Mesenchymal stem cell (in vitro differentiated cells and primary cell): ENCODE data around the gene DEPDC5.
A peak's percentile ranks its signal among the peaks of the same experiment; 100 is the strongest.

Experiments
- DNase-seq: peaks from one replicate; pipeline ENCODE4 v3.0.0-alpha.2; 2013
- H2AFZ ChIP-seq: one replicate; pipeline ENCODE4 v1.6.1; 2013; ENCODE audit warnings: low read depth, mild to moderate bottlenecking, control low read depth, inconsistent platforms, low read length, moderate library complexity
- H2AK5ac ChIP-seq: 2 replicates; pipeline ENCODE4 v1.6.1; 2013; ENCODE audit warnings: low read length, moderate library complexity, mild to moderate bottlenecking, inconsistent platforms; ENCODE audit not compliant: severe bottlenecking
- H2BK120ac ChIP-seq: one replicate; pipeline ENCODE4 v1.6.1; 2013; ENCODE audit warnings: low read depth, mild to moderate bottlenecking, inconsistent platforms, low read length, moderate library complexity
- H2BK12ac ChIP-seq, 2 experiments: one replicate each; pipeline ENCODE4 v1.6.1; 2013; ENCODE audit warnings: inconsistent platforms in 2 of 2, low read length in 2 of 2, mild to moderate bottlenecking in 2 of 2, moderate library complexity in 2 of 2, control low read depth in 1 of 2
- H2BK15ac ChIP-seq: one replicate; pipeline ENCODE4 v1.6.1; 2013; ENCODE audit warnings: mild to moderate bottlenecking, low read depth, inconsistent platforms; ENCODE audit not compliant: poor library complexity, severe bottlenecking
- H2BK5ac ChIP-seq: 2 replicates; pipeline ENCODE4 v1.6.1; 2013; ENCODE audit warnings: low read depth, mild to moderate bottlenecking, low read length, control low read depth, inconsistent platforms; ENCODE audit not compliant: poor library complexity, severe bottlenecking
- H3K14ac ChIP-seq, 2 experiments: one replicate each; pipeline ENCODE4 v1.6.1; 2013; ENCODE audit warnings: inconsistent platforms in 2 of 2, low read length in 2 of 2, control low read depth in 1 of 2, mild to moderate bottlenecking in 1 of 2, moderate library complexity in 1 of 2
- H3K18ac ChIP-seq, 2 experiments: one replicate each; pipeline ENCODE4 v1.6.1; 2013; ENCODE audit warnings: inconsistent platforms in 2 of 2, low read length in 2 of 2, control low read depth in 1 of 2, low read depth in 1 of 2, mild to moderate bottlenecking in 1 of 2
- H3K23ac ChIP-seq, 2 experiments: one replicate each; pipeline ENCODE4 v1.6.1; 2013; ENCODE audit warnings: inconsistent platforms in 2 of 2, low read length in 2 of 2, mild to moderate bottlenecking in 2 of 2, moderate library complexity in 2 of 2, control low read depth in 1 of 2
- H3K27ac ChIP-seq: 2 replicates; pipeline ENCODE4 v1.5.1; 2013; ENCODE audit warnings: mild to moderate bottlenecking, moderate library complexity, low read length, control low read depth, inconsistent platforms; ENCODE audit not compliant: poor library complexity, severe bottlenecking
- H3K27me3 ChIP-seq, 2 experiments: 2 replicates each; pipeline versions ENCODE4 v1.6.1 to v1.7.0; 2013; ENCODE audit warnings: low read length in 2 of 2, mild to moderate bottlenecking in 2 of 2, moderate library complexity in 2 of 2, control low read depth in 1 of 2, inconsistent platforms in 1 of 2; ENCODE audit not compliant: control insufficient read depth in 1 of 2, insufficient read depth in 1 of 2
- H3K36me3 ChIP-seq, 2 experiments: 2 replicates each; pipeline versions ENCODE4 v1.6.1 to v1.7.0; 2013; ENCODE audit warnings: low read length in 2 of 2, control low read depth in 1 of 2, inconsistent platforms in 1 of 2, low read depth in 1 of 2, mild to moderate bottlenecking in 1 of 2; ENCODE audit not compliant: insufficient read depth in 2 of 2, control insufficient read depth in 1 of 2
- H3K4ac ChIP-seq, 2 experiments: one replicate each; pipeline ENCODE4 v1.6.1; 2013; ENCODE audit warnings: inconsistent platforms in 2 of 2, low read length in 2 of 2, mild to moderate bottlenecking in 2 of 2, moderate library complexity in 2 of 2, control low read depth in 1 of 2, low read depth in 1 of 2
- H3K4me1 ChIP-seq: 2 replicates; pipeline ENCODE4 v1.6.1; 2013; ENCODE audit warnings: low read depth, low read length, control low read depth; ENCODE audit not compliant: control insufficient read depth, insufficient read depth
- H3K4me2 ChIP-seq: 2 replicates; pipeline ENCODE4 v1.6.1; 2013; ENCODE audit warnings: low read length, mild to moderate bottlenecking, inconsistent platforms; ENCODE audit not compliant: poor library complexity, severe bottlenecking
- H3K4me3 ChIP-seq, 2 experiments: 2 replicates each; pipeline versions ENCODE4 v1.5.1 to v1.7.0; 2013; ENCODE audit warnings: low read length in 2 of 2, mild to moderate bottlenecking in 2 of 2, control low read depth in 1 of 2, low read depth in 1 of 2; ENCODE audit not compliant: insufficient read depth in 1 of 2
- H3K79me1 ChIP-seq: replicated peaks from 2 replicates; pipeline ENCODE4 v1.6.1; 2013; ENCODE audit warnings: mild to moderate bottlenecking, control low read depth, low read length, inconsistent platforms; ENCODE audit not compliant: poor library complexity, severe bottlenecking
- H3K9ac ChIP-seq: 2 replicates; pipeline ENCODE4 v1.7.0; 2013; ENCODE audit warnings: mild to moderate bottlenecking, low read length, moderate library complexity
- H3K9me3 ChIP-seq: 2 replicates; pipeline ENCODE4 v1.7.0; 2013; ENCODE audit warnings: mild to moderate bottlenecking, low read length; ENCODE audit not compliant: control insufficient read depth
- H4K8ac ChIP-seq: one replicate; pipeline ENCODE4 v1.6.1; 2013; ENCODE audit warnings: inconsistent platforms, mild to moderate bottlenecking, low read length, moderate library complexity
- H4K91ac ChIP-seq: one replicate; pipeline ENCODE4 v1.6.1; 2013; ENCODE audit warnings: mild to moderate bottlenecking, low read length, inconsistent platforms
- WGBS: methylation state at CpG from one replicate; pipeline ENCODE4 v1.1.7; 2013; ENCODE audit warnings: mixed read lengths; 5-methylcytosine and 5-hydroxymethylcytosine counted together

Gene DEPDC5

DNA sequence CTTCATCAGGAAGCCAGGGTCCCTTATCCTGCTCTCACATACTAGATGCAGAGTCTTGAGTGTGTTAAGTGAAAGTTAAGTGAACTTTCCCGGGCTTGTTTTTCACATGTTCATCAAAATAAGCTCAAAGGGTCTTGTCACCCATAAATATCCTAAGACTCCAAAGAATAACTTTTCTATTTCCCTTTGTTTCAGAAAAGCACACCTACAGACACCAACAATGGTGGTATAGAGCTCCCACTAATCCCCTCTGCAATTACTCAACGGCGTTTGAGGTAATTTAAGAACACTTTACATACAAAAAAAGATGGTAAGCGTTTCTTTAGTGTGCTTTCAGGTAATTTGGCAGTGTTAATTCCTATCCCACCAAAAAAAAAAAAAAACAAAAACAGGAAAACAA is 6.4 kb upstream of the DEPDC5 start:
- H3K4me1 ChIP-seq = peaks cover 4% of the 10 kb centered on the region
- no peak overlapping the region for H4K8ac ChIP-seq
- H2BK15ac ChIP-seq = no peak overlapping the region
- no peak overlapping the region for H3K14ac ChIP-seq
- 100% methylated on average over 2 of the region's 4 CpGs for WGBS
- H3K9ac ChIP-seq = peak overlapping the region; percentile 99
- H3K18ac ChIP-seq = no peak overlapping the region
- H3K36me3 ChIP-seq = peaks cover 5 to 6% of the 10 kb centered on the region in 2 experiments
- H3K27ac ChIP-seq = no peak overlapping the region
- no peak overlapping the region for H2BK12ac ChIP-seq
- no peaks in the 10 kb centered on the region for H3K27me3 ChIP-seq
- no peak overlapping the region for H3K23ac ChIP-seq
- DNase-seq = no peak
- H3K9me3 ChIP-seq = no peaks in the 10 kb centered on the region
- H2AK5ac ChIP-seq = no peak overlapping the region
- H2AFZ ChIP-seq = no peak overlapping the region
- H4K91ac ChIP-seq = no peak overlapping the region
- no peak overlapping the region for H3K4ac ChIP-seq
- H2BK120ac ChIP-seq = no peak overlapping the region
- H3K4me2 ChIP-seq = no peak overlapping the region
- H2BK5ac ChIP-seq = no peak overlapping the region
- H3K4me3 ChIP-seq = no peak overlapping the region
- H3K79me1 ChIP-seq = peaks cover 6% of the 10 kb centered on the region

DNA sequence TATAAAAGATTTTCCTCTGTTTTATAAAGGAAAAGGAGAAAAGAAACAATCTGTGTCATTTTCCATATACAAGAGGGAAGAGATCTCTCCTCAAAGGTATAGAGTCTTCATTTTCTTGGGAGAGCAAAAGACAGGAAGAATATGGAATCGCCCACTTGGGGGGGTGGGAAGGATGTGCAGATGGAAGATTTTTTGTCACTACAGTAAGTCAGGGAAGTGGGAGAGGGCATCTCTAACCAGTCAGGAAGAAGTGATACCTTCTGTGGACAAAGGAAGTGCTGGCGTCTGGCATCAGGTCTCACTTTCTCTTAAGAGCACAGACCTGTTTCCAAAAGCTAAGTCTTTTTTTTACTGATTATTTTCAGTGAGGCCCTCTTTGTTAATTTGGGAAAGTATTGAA is 5.3 kb upstream of the DEPDC5 start:
- no peak overlapping the region for H2BK15ac ChIP-seq
- no peak overlapping the region for H4K91ac ChIP-seq
- H3K9ac ChIP-seq = peak overlapping the region; percentile 99
- no peak overlapping the region for H3K4ac ChIP-seq
- peaks cover 5 to 6% of the 10 kb centered on the region in 2 experiments for H3K36me3 ChIP-seq
- 28% methylated on average over 2 of the region's 2 CpGs for WGBS
- no peak overlapping the region for H2BK5ac ChIP-seq
- no peak overlapping the region for H2AFZ ChIP-seq
- peaks cover 6% of the 10 kb centered on the region for H3K79me1 ChIP-seq
- no peak overlapping the region for H3K18ac ChIP-seq
- no peaks in the 10 kb centered on the region for H3K27me3 ChIP-seq
- H3K4me1 ChIP-seq = peaks cover 9% of the 10 kb centered on the region
- H3K9me3 ChIP-seq = no peaks in the 10 kb centered on the region
- no peak overlapping the region for H3K27ac ChIP-seq
- peak overlapping the region in 1 of 2 experiments; percentile 100 for H3K4me3 ChIP-seq
- no peak overlapping the region for H3K14ac ChIP-seq
- no peak overlapping the region for H2AK5ac ChIP-seq
- H3K4me2 ChIP-seq = peak overlapping the region; percentile 55
- H2BK120ac ChIP-seq = no peak overlapping the region
- H2BK12ac ChIP-seq = no peak overlapping the region
- no peak overlapping the region for H3K23ac ChIP-seq
- no peak for DNase-seq
- H4K8ac ChIP-seq = no peak overlapping the region

DNA sequence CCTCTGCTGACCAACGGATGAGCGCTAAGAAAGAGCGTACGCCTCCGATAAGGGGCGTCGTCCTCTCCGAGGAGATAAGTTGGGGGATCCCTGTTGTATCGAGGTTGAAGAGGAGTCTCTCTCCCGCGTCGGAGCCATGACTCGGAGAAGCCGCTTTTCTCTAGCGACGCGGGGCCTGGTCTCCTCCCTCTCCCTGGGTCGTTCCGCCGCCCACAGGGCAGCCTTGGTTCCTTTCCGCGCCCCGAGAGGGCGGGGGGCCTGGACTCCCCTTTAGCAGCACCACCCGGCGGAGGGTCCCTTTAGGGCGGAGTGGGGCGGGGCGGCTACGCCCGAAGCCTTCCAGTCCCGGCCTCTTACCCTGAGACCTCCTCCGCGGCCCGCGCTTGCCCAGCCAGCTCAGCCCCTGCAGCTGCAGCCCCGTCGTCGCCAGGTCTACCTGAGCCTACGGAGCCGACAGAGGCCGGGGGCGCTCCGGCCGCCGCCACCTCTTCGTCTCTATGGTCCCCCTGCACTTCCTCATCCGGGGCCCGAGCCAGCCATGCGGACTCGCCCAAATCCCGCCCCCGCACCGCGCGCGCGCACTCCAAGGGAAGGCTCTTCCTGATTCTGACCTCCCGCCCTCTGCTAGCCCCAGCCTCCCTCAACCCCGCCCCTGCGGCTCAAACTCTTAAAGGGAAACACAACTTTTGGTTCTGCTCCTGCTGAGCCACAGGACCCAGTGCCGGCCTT is 4.0 kb upstream of the DEPDC5 start, which contains the start of gene PRR14L:
Gene PRR14L (minus strand): TSS at position 497 of the 729 bp plus-strand sequence. CDS start 11,272 bp downstream, outside the sequence.
- Histone ChIP-seq H3K27me3 (no peaks in the 10 kb centered on the region), H3K14ac (peak within 1 kb of the TSS in 1 of 2 experiments; percentile 89), H3K4me2 (peak within 1 kb of the TSS; percentile 84), H3K4me1 (peaks cover 14% of the 10 kb centered on the region), H2AFZ (no peak within 1 kb of the TSS), H4K8ac (peak within 1 kb of the TSS; percentile 96), H3K27ac (peak within 1 kb of the TSS; percentile 31), H3K23ac (peak within 1 kb of the TSS in 1 of 2 experiments; percentile 25), H3K9ac (peak within 1 kb of the TSS; percentile 99), H4K91ac (peak within 1 kb of the TSS; percentile 90), H2AK5ac (peak within 1 kb of the TSS; percentile 35), H3K4me3 (peak within 1 kb of the TSS; percentile 89 to 100), H3K36me3 (peaks cover 5 to 6% of the 10 kb centered on the region in 2 experiments), H3K4ac (peak within 1 kb of the TSS; percentile 83 to 87), H2BK5ac (peak within 1 kb of the TSS; percentile 75), H2BK15ac (peak within 1 kb of the TSS; percentile 83), H3K79me1 (peaks cover 7% of the 10 kb centered on the region), H2BK12ac (no peak within 1 kb of the TSS), H3K18ac (peak within 1 kb of the TSS; percentile 79 to 98), H3K9me3 (no peaks in the 10 kb centered on the region), H2BK120ac (peak within 1 kb of the TSS; percentile 73)
- WGBS = under 1% methylated on average over 62 of the region's 62 CpGs
- peak; percentile 93 for DNase-seq
